HG03139 (cell line): ENCODE measurements around the gene SH2D3C.

Source experiments
- ATAC-seq: cut with Tn5 transposase; IDR thresholded peaks from one replicate; pipeline ENCODE4 v1.9.1; 2021; ENCODE audit not compliant: unreplicated experiment

Gene SH2D3C

GRCh38 chr9:127809002-127809539, 30.6 kb upstream of the SH2D3C start:
- ATAC-seq = no peak

- ATAC-seq = no peak
These were observed 30.0 kb upstream of the SH2D3C start for GRCh38 chr9:127808347-127809001.

DNA sequence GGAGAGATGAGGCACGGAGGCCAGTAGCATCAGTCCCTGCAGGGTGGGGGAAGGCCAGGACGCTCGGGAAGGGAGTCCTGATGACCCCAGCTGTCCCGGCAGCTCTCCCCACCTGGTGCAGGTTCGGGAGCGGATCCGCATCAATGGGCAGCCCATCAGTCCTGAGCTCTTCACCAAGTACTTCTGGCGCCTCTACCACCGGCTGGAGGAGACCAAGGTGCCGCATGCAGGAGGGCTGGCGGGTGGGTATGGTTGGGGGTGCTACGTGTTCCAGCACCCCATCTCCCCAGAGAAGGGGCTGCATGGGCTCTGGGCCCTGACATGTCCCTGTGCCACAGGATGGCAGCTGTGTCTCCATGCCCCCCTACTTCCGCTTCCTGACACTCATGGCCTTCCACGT, 28.4 kb upstream of the SH2D3C start:
- ATAC-seq = no peak

DNA sequence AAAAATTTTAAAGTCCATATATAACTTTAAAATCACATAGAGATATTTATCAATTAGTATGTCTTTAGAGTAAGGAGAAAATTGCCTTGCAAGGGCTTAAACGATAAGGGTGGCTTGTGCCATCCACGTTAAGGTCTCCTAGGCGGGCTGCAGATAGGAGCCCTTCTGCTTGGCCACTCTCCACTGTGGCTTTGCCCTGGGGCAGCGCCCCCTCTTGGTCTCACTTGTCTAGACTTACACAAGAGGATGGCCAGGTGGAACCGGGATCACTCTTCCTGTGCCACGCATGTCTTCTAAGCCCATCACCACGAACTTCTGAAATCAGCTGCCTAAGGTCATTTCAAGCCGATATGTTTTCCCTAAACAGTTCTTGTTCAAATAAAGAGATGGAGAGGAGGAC, 27.2 kb upstream of the SH2D3C start:
- no peak for ATAC-seq

GRCh38 chr9:127803507-127804352, 25.3 kb upstream of the SH2D3C start:
- no peak for ATAC-seq

GRCh38 chr9:127802576-127803443, 24.3 kb upstream of the SH2D3C start, which contains the start of gene FPGS:
Gene FPGS (plus strand): TSS chr9:127802882. CDS start chr9:127802925, 43 bp downstream.
- peak; percentile 57 for ATAC-seq

GRCh38 chr9:127801955-127802575, 23.6 kb upstream of the SH2D3C start:
- peak; percentile 5 for ATAC-seq

DNA sequence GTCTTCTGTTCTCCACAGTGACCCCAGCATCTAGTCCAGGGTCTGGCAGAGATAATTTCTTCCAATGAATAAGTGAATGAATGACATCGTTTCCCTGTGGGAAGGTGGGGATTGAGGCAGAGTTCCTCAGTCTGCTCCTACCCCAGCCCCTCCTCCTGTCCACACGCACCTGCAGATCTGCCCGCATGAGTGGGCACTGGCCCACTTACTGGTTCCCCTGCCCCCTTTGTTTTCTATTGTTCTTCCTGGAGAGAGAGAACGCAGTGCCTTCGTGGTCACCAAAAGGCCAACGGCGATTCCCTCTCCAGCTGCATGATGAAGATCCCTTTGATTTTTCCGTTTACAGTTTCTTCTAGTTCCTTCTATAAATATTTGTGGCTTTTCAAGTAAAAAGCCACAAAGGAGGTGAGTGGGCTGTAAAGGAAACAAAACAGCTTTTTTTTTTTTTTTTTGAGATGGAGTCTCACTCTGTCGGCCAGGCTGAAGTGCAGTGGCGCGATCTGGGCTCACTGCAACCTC, 18.4 kb upstream of the SH2D3C start:
- ATAC-seq = no peak

DNA sequence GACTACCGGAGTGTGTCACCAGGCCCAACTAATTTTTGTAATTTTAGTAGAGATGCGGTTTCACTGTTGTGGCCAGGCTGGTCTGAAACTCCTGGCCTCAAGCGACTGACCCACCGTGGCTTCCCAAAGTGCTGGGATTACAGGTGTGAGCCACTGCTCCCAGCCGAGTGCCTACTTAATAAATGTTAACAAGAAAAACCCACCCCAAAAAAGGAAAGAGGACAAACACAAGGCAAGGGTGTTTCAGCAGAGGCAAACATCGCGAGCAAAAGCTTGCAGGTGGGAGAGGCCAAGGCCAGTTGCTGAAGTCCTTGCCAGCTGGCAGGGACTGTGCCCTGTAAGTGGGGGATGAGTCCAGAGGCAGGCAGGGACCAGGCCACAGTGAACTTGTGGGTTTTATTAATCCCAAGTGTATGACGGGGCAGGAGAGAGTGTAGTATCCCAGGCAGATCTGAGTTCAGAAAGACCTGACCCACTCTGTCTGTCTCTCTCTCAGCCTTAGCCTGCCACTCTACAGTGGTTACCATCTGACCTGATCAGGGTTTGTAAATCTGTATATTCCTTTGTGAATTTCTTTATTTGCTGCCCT, 17.9 kb upstream of the SH2D3C start:
- no peak for ATAC-seq

GRCh38 chr9:127794001-127794791, 15.7 kb upstream of the SH2D3C start:
- no peak for ATAC-seq

DNA sequence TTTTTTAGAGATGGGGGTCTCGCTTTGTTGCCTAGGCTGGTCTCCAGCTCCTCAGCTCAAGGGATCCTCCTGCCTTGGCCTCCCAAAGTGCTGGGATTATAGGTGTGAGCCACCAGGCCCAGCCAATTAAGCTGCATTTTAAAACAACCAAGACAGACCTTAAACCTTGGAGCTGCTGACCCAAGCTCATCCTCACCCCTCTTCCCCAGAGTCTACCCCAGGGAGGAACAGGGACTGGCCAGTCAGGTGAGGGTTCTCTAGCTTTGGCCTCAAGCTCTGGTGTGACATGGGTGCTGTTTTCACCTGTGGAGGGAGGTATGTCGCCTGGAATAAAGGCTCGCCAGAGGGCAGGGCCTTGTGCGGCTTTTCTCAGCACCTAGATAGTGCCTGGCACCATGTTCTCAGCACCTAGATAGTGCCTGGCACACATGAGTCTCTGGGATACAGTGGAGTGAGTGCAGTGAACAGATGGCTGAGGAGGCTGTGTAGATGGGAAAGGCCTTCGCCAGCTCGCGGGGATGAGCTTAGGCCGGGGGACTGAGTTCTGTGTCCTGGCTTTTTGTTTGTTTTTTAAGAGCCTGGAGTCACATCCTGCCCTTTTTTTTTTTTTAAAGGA, 14.7 kb upstream of the SH2D3C start:
- no peak for ATAC-seq

- no peak for ATAC-seq
These were observed 14.1 kb upstream of the SH2D3C start for GRCh38 chr9:127792417-127793031.

GRCh38 chr9:127791085-127791484, 12.6 kb upstream of the SH2D3C start:
- no peak for ATAC-seq

DNA sequence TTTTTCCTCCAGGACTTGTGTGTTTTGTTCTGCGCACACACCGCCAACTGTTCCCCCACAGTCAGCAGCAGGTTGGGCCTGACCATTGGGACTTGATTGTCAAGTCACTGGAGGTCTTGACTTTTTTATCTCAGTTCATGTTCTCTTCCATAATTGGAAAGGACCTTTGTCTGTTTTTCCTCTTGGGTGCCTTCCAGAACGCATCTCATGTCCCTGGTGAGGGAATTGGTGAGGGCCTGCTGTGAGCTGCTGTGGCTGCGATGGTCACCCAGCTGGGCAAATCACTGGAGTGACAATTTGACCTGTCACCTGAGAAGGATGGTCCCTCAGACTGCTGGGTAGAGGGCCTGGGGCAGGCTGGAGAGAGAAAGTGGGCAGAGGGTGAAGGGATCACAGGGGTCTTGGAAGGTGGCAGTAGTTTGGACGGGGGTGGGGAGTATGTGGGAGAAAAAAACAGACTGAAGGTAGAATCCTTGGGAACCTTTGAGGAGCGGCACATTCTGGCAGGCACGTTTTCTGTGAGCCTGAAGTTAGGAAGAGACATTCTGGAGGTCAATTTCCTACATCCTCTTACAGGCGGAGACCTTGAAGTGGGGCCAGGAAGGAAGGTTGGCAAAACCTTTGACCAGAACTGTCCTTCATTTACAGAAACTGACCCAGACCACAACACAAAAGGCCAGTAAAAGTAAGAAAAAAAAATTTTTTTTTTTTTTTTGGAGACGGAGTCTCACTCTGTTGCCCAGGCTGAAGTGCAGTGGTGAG, 11.8 kb upstream of the SH2D3C start:
- ATAC-seq = no peak

DNA sequence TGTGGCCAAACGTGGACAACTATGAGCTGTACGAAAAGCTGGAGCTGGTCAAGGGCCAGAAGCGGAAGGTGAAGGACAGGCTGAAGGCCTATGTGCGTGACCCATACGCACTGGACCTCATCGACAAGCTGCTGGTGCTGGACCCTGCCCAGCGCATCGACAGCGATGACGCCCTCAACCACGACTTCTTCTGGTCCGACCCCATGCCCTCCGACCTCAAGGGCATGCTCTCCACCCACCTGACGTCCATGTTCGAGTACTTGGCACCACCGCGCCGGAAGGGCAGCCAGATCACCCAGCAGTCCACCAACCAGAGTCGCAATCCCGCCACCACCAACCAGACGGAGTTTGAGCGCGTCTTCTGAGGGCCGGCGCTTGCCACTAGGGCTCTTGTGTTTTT, 10.7 kb upstream of the SH2D3C start:
- ATAC-seq = no peak

DNA sequence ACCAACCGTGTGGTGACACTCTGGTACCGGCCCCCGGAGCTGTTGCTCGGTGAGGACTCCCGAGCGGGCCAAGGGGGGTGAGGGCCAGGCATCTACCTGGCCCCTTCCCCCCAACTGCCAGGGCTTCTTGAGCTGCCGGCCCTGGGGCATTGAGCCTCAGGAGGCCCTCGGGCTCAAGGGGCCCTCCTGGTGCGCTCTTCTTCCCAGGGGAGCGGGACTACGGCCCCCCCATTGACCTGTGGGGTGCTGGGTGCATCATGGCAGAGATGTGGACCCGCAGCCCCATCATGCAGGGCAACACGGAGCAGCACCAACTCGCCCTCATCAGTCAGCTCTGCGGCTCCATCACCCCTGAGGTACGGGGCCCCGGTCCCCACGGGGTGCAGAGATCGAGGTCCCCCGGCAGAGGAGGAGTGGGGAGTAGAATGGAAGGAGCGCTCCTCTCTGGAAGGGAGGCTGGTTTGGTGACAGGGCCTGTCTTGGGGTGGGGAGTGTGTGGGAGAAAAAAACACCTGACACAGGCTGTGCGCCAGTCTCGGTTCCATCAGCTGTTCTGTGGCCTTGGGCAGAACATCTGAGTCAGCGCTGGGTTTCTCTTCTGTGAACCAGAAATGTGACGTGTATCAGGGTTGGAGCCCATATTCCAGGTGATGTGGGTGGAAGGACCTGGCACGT, 10.0 kb upstream of the SH2D3C start:
- ATAC-seq = no peak

GRCh38 chr9:127786773-127787104, 8.3 kb upstream of the SH2D3C start:
- no peak for ATAC-seq
